Keratinocyte (primary cell): Measurements from ENCODE around the gene GCFC2. TPM values are rescaled to one million over a fixed set of nuclear protein-coding genes. Genes with fewer than 3 reads are reported as not detected.

Experiments
- DNase-seq: peaks from one replicate; pipeline ENCODE4 v3.0.0-alpha.2; 2011; ENCODE audit warnings: low read depth, missing footprints, low spot score
- FAIRE-seq: peaks from 2 replicates; lab custom pipeline; 2011; peaks lifted over from hg19 to GRCh38; lab: Jason Lieb, UNC
- H2AFZ ChIP-seq: 2 replicates; pipeline ENCODE4 v1.6.0; 2012; ENCODE audit warnings: low read length, control low read depth, inconsistent platforms; ENCODE audit not compliant: control insufficient read depth
- H3K27ac ChIP-seq: 2 replicates; pipeline ENCODE4 v1.5.1; 2011; ENCODE audit warnings: low read length; ENCODE audit not compliant: control insufficient read depth, insufficient read depth
- H3K27me3 ChIP-seq: 3 replicates; pipeline ENCODE4 v1.6.0; 2011; ENCODE audit warnings: low read length; ENCODE audit not compliant: control insufficient read depth, insufficient read depth; ENCODE audit errors: extremely low read depth
- H3K36me3 ChIP-seq, 2 experiments: 2 replicates in 1 of 2; 3 replicates in 1 of 2; pipeline ENCODE4 v1.5.1; 2011; ENCODE audit warnings: low read length in 2 of 2, mild to moderate bottlenecking in 1 of 2; ENCODE audit not compliant: control insufficient read depth in 2 of 2, insufficient read depth in 2 of 2; ENCODE audit errors: extremely low read depth in 1 of 2
- H3K4me1 ChIP-seq: 3 replicates; pipeline ENCODE4 v1.5.1; 2011; ENCODE audit warnings: low read length; ENCODE audit not compliant: control insufficient read depth, insufficient read depth; ENCODE audit errors: extremely low read depth
- H3K4me2 ChIP-seq: 3 replicates; pipeline ENCODE4 v1.6.0; 2011; ENCODE audit warnings: low read depth, low read length; ENCODE audit not compliant: control insufficient read depth, insufficient read depth; ENCODE audit errors: extremely low read depth
- H3K4me3 ChIP-seq, 3 experiments: fragments of 200-600 bp in 1 of 3; sonication (generic) in 1 of 3; 2 replicates in 2 of 3; 3 replicates in 1 of 3; pipeline ENCODE4 v1.5.1; 2011 to 2016; ENCODE audit warnings: low read length in 3 of 3, mild to moderate bottlenecking in 3 of 3, control low read depth in 2 of 3, inconsistent platforms in 1 of 3, low read depth in 1 of 3, mixed read lengths in 1 of 3, mixed run types in 1 of 3, moderate library complexity in 1 of 3; ENCODE audit not compliant: control insufficient read depth in 2 of 3, insufficient read depth in 2 of 3; ENCODE audit errors: extremely low read depth in 1 of 3
- H3K79me2 ChIP-seq: 2 replicates; pipeline ENCODE4 v1.6.0; 2012; ENCODE audit warnings: low read length; ENCODE audit not compliant: control insufficient read depth, insufficient read depth
- H3K9ac ChIP-seq: 3 replicates; pipeline ENCODE4 v1.6.0; 2011; ENCODE audit warnings: low read length; ENCODE audit not compliant: control insufficient read depth, insufficient read depth; ENCODE audit errors: extremely low read depth
- H3K9me1 ChIP-seq: 3 replicates; pipeline ENCODE4 v1.6.0; 2011; ENCODE audit warnings: low read length; ENCODE audit not compliant: control insufficient read depth, insufficient read depth; ENCODE audit errors: extremely low read depth
- H3K9me3 ChIP-seq: 2 replicates; pipeline ENCODE4 v1.5.1; 2012; ENCODE audit warnings: low read depth, low read length; ENCODE audit not compliant: control insufficient read depth
- H4K20me1 ChIP-seq: 3 replicates; pipeline ENCODE4 v1.6.0; 2011; ENCODE audit warnings: low read length; ENCODE audit not compliant: control insufficient read depth, insufficient read depth; ENCODE audit errors: extremely low read depth
- EZH2 ChIP-seq: IDR thresholded peaks from one replicate; pipeline ENCODE4 v1.6.1; 2012; ENCODE audit warnings: inconsistent platforms, mild to moderate bottlenecking, low read length, moderate library complexity
- dilution Hi-C: fragments of 300-500 bp; cut with MboI; formaldehyde crosslinking; loops from one replicate; pipeline ENCODE4 v1.7.0; 2020; ENCODE audit warnings: low sequenced_read_pairs; ENCODE audit not compliant: extremely low pct_ligation_motif_present
- polyA plus RNA-seq, 5 experiments: library from polyadenylated mRNA; depleted of rRNA in 3 of 5; stranded (reverse) in 3 of 5; stranded (forward) in 1 of 5; unstranded in 1 of 5; fragments of >200 nt; gene quantifications; 1 replicate in 1 of 5; 2 replicates in 3 of 5; 3 replicates in 1 of 5; pipeline versions ENCODE4 v1.2.1 to v1.2.3, GENCODE V29; 2011 to 2012; ENCODE audit warnings: missing spikeins in 2 of 5, low read depth in 1 of 5, low replicate concordance in 1 of 5
- TF ChIP-seq, protein P1 (sequence below), 3 experiments: IDR thresholded peaks in 1 of 3; conservative IDR thresholded peaks in 1 of 3; optimal IDR thresholded peaks in 1 of 3; 2 replicates in 2 of 3; 3 replicates in 1 of 3; pipeline versions ENCODE3 to v1.5.1; 2011; ENCODE audit warnings: low read length in 3 of 3, mild to moderate bottlenecking in 3 of 3, moderate library complexity in 2 of 3, control low read depth in 1 of 3, inconsistent platforms in 1 of 3; ENCODE audit not compliant: insufficient read depth in 2 of 3; ENCODE audit errors: extremely low read depth in 1 of 3

GCFC2 gene
- polyA plus RNA-seq, 1 donor (not counting 4 experiments of a cell fraction or from before 2014, with no cell fraction given): 17.0 TPM

DNA sequence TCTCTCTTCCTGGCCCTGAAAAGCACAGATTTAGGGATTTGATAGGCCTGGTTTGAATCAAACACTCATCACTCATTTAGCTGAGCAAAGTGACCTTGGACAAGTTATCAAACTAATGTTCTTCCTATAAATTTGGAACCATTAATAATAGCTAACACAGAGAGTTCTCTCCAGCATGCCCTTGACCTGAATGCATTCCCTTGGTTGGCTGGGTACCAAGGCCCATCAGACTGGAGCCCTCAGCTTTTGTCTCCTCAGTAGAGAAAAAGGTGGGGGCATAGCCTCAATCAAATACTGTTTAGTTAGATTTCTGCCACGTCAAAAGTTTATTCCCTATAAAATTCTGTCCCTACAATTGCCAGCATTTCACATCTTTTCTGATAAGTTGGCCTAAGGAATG, 77.9 kb downstream of the GCFC2 start:
- no peak overlapping the region for H3K9ac ChIP-seq
- no peaks in the 10 kb centered on the region for H3K79me2 ChIP-seq
- no peak overlapping the region for H2AFZ ChIP-seq
- DNase-seq (no peak), FAIRE-seq (no peak)
- H3K4me3 ChIP-seq: no peak overlapping the region
- H3K4me1 ChIP-seq: peaks cover 4% of the 10 kb centered on the region
- TF ChIP-seq, protein P1, sequence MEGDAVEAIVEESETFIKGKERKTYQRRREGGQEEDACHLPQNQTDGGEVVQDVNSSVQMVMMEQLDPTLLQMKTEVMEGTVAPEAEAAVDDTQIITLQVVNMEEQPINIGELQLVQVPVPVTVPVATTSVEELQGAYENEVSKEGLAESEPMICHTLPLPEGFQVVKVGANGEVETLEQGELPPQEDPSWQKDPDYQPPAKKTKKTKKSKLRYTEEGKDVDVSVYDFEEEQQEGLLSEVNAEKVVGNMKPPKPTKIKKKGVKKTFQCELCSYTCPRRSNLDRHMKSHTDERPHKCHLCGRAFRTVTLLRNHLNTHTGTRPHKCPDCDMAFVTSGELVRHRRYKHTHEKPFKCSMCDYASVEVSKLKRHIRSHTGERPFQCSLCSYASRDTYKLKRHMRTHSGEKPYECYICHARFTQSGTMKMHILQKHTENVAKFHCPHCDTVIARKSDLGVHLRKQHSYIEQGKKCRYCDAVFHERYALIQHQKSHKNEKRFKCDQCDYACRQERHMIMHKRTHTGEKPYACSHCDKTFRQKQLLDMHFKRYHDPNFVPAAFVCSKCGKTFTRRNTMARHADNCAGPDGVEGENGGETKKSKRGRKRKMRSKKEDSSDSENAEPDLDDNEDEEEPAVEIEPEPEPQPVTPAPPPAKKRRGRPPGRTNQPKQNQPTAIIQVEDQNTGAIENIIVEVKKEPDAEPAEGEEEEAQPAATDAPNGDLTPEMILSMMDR (optimal IDR thresholded peaks at IDR 0.05 in 1 of 3, IDR thresholded peaks at IDR 0.05 in 1 of 3, conservative IDR thresholded peaks at IDR 0.05 in 1 of 3; ENCODE audit: extremely low read depth in 1 of 3, insufficient read depth in 2 of 3, low read length in 3 of 3): no peak
- TF ChIP-seq EZH2: no peak
- no peaks in the 10 kb centered on the region for H3K9me3 ChIP-seq
- no peaks in the 10 kb centered on the region for H3K9me1 ChIP-seq
- H4K20me1 ChIP-seq: no peaks in the 10 kb centered on the region
- H3K4me2 ChIP-seq: no peak overlapping the region
- dilution Hi-C loops: no loop called here
- H3K27me3 ChIP-seq: peaks cover 3% of the 10 kb centered on the region
- H3K36me3 ChIP-seq: no peaks in the 10 kb centered on the region
- no peak overlapping the region for H3K27ac ChIP-seq

DNA sequence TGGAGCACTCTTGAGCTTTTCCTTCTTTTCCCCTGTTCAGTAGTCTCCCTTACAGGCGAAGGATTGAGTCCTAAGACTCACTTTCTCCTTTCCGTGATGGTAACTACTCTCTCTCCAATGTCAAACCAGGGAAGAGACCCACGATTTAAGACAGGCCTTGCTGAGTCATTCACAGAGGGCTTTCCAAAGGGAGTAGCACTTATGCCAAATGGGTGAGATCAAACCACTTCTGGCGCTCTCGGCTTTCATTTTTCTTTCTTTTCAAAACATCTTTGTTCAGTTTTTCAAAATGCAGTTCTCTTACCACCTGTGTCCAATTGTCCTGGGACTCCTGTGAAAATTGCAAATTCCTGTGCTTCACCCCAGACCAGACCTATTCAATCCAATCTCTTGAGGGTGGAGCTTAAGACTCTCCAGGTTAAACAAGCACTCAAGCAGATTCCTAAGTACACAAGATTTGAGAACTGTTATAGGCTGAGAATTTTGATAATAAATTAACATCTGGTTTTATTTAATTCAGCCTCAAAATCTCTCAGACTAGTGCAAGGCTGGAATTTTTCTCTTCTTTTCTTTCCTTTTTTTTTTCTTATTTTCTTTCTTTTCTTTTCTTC, 78.5 kb downstream of the GCFC2 start:
- H3K27ac ChIP-seq: no peak overlapping the region
- no peaks in the 10 kb centered on the region for H4K20me1 ChIP-seq
- FAIRE-seq (no peak), DNase-seq (no peak)
- H3K9me1 ChIP-seq: no peaks in the 10 kb centered on the region
- H3K4me1 ChIP-seq: peaks cover 4% of the 10 kb centered on the region
- no peak overlapping the region for H3K4me2 ChIP-seq
- no peak overlapping the region for H2AFZ ChIP-seq
- TF ChIP-seq EZH2: no peak
- TF ChIP-seq, protein P1 (optimal IDR thresholded peaks at IDR 0.05 in 1 of 3, IDR thresholded peaks at IDR 0.05 in 1 of 3, conservative IDR thresholded peaks at IDR 0.05 in 1 of 3; ENCODE audit: extremely low read depth in 1 of 3, insufficient read depth in 2 of 3, low read length in 3 of 3): no peak
- H3K9me3 ChIP-seq: no peaks in the 10 kb centered on the region
- H3K79me2 ChIP-seq: no peaks in the 10 kb centered on the region
- no peak overlapping the region for H3K9ac ChIP-seq
- no peak overlapping the region for H3K4me3 ChIP-seq
- dilution Hi-C loops: no loop called here
- H3K27me3 ChIP-seq: no peaks in the 10 kb centered on the region
- H3K36me3 ChIP-seq: no peaks in the 10 kb centered on the region
